Dermis microvascular lymphatic vessel endothelial cell (primary cell): Measurements from ENCODE around the gene ANKS1B. TPM values are rescaled to one million over a fixed set of nuclear protein-coding genes. Genes with fewer than 3 reads are reported as not detected.
"Not testable (repeated sequence)": the region's sequence is repeated elsewhere in the genome, so short reads cannot be mapped to it uniquely, and the experiment has no call there.

Experiments
- DNase-seq, 2 donors: peaks; one replicate each; pipeline versions ENCODE4 v3.0.0 to v3.0.0-alpha.2; 2010; ENCODE audit warnings: low read depth in 2 of 2
- total RNA-seq: library from RNA; depleted of rRNA; stranded (reverse); fragments of >200 nt; gene quantifications from 2 replicates; pipeline ENCODE4 v1.2.1, GENCODE V29; 2014

The ANKS1B gene
- total RNA-seq, 1 donor from 2014 or later: 0.13 TPM

GRCh38 chr12:98786653-98787052 is 1198.1 kb downstream of the ANKS1B start:
- no peak for DNase-seq

GRCh38 chr12:98783420-98783819 is 1201.3 kb downstream of the ANKS1B start:
- no peak for DNase-seq

DNA sequence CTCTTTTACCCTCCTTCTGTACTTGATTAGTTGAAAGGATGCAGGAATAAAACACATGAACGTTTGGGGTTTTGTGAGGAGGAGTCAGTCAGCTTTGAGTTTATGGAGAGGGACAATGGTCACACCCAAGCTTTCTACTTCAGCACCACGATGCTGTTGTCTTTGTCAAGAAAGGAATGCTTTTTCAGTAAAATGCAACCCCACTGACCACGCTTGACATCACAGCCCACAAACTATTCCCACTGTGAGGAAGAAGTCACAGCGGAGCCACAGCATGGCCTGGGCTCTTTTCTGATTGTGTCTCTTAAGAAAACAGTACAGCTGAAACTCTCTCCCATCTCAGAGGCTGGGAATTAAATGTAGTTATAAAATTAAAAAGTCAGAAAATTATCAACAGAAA is 1204.5 kb downstream of the ANKS1B start:
- no peak for DNase-seq

- no peak for DNase-seq
Measured at GRCh38 chr12:98772818-98773217, 1211.9 kb downstream of the ANKS1B start.

GRCh38 chr12:98771811-98772752 is 1212.7 kb downstream of the ANKS1B start:
- DNase-seq: no peak

DNA sequence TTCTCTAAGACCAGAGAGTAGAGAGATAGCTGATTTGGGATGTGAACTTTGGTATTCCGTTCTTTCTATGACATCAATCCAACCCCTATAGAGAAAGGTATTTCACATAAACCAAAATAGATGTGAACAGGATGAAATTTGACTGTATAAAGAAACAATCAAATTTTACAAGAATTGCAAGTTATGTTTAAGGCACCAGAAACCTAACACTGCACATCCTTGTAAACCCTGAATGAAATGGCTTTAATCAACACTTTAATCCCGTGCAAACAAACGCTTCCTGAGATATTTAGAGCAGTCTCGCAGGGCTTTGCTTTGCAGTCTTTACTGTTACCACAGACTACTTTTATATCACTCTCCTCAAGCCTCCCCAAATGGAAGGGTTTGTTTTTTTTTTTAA is 1214.5 kb downstream of the ANKS1B start:
- DNase-seq: no peak

GRCh38 chr12:98769068-98769467 is 1215.7 kb downstream of the ANKS1B start:
- no peak for DNase-seq

- no peak for DNase-seq
Measured at GRCh38 chr12:98767248-98767647, 1217.5 kb downstream of the ANKS1B start.

GRCh38 chr12:98763656-98764055 is 1221.1 kb downstream of the ANKS1B start:
- no peak for DNase-seq

GRCh38 chr12:98758331-98758730 is 1226.4 kb downstream of the ANKS1B start:
- DNase-seq: no peak

GRCh38 chr12:98757455-98757854 is 1227.3 kb downstream of the ANKS1B start:
- DNase-seq: no peak

DNA sequence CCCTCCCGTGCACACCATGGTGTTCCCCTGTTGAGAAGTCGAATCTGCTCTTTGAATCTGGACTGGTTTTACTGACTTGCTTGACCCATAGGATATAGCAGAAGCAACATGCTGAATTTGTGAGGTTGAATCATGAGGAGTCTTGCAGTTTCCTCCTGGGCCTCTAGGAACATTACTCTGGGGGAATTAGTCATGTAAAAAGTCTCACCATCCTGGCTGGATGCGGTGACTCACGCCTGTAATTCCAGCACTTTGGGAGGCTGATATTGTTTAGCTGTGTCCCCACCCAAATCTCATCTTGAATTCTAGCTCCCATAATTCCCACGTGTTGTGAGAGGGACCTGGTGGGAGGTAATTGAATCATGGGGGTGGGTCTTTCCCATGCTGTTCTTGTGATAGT is 1228.9 kb downstream of the ANKS1B start:
- not testable (repeated sequence) for DNase-seq

GRCh38 chr12:98754095-98754494 is 1230.6 kb downstream of the ANKS1B start:
- DNase-seq: no peak

DNA sequence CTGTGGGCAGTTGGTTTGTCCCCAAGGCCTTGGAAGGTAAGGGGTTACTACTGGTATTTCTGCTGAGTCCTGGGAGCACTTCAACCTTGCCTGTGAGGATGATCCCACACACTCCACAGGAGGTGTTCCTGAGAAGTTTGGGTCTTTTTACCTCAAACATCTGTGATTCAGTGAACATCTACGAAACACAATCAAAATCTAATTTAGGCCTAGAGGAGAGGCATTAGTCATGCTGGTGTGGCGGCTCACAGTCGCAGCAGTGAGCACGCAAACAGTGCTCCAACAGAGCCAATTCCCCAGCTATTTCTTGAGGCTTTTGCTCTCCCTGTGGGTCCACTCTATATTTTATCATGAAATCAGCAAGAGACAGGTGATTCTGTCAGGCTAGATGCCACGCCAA is 1232.0 kb downstream of the ANKS1B start:
- DNase-seq: no peak

- DNase-seq: no peak
Measured at GRCh38 chr12:98751580-98752115, 1233.1 kb downstream of the ANKS1B start.

DNA sequence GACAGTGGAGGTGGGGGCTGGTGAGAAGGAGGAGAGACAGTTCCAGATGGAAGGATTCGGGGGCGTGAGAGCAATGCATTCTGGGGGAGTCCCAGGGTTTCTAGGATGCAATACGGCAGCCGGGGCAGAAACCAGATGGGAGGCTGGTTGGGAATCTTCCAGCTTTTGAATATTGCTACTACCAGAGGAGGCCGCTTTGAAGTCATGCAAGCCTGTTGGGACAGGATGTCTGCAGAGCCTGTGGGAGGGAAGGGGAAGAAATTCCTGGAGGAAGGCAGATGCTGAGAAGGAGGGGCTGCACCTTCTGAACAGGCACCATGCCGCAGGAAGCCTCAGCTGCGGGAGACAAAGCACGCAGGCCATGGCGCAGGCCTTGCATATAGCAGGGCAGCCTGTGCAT is 1234.2 kb downstream of the ANKS1B start:
- DNase-seq: no peak

DNA sequence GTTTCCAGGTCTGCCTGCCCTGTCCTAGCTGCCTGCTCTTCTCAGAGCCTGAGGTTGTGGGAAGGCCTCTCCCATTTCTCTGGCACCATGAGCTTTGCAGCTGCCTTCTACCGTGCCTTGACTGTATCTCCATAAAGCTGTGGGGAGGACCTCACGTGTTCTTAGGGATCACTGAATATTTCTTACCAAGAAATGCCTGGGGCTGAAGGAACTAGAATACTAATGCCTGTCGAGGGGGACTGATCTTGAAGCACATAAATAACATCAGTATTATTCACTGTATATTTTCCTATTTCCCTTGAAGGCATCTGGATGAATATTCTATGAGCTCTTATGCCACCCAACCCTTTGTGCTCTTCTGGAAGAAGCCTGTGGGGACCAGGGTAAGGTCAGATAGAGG is 1236.3 kb downstream of the ANKS1B start:
- DNase-seq: no peak

- peak in 1 of 2 donors; percentile 28 for DNase-seq
Measured at GRCh38 chr12:98745578-98746391, 1239.0 kb downstream of the ANKS1B start.

- no peak for DNase-seq
Measured at GRCh38 chr12:98744680-98745079, 1240.1 kb downstream of the ANKS1B start.

GRCh38 chr12:98743362-98743953 is 1241.3 kb downstream of the ANKS1B start:
- peak in 1 of 2 donors; percentile 37 for DNase-seq

DNA sequence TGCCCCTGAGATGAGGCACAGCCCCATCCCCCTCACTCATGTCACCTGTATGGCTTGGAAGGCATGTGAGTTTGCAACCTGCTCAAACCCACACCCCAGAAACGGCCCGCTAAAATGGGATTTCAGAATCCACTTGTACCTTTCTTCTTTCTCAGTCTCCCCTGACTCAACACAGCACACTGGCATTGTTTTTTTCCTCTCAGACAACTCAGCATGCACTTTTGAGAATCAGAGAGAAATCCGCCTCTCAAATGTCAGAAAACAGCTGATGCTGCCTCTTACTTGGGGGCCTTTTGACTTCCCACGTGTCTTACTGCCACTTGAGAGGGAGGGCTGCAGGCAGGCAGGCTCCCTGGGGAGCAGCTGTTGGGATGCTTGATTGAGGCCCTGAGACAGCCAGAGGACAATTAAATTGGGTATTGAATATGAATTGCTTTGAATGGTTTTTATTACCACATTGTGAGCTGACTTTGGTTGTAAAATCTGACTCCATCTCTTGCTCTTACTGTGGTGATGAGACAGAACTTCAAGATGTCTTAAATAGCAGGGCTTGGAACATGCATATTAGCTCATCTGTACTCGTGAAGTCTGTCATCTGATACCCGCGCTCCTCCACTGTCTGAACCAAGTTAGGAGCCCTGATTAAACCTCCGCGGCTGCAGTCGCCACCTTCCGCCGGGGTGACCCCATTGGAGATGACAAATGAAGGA is 1243.0 kb downstream of the ANKS1B start:
- DNase-seq: no peak
